ENCODE measurements around the gene UTP11. TPM values are rescaled to one million over a fixed set of nuclear protein-coding genes. Genes with fewer than 3 reads are reported as not detected.

Gene UTP11
- total RNA-seq, 1 donor from 2014 or later: 106 TPM

DNA sequence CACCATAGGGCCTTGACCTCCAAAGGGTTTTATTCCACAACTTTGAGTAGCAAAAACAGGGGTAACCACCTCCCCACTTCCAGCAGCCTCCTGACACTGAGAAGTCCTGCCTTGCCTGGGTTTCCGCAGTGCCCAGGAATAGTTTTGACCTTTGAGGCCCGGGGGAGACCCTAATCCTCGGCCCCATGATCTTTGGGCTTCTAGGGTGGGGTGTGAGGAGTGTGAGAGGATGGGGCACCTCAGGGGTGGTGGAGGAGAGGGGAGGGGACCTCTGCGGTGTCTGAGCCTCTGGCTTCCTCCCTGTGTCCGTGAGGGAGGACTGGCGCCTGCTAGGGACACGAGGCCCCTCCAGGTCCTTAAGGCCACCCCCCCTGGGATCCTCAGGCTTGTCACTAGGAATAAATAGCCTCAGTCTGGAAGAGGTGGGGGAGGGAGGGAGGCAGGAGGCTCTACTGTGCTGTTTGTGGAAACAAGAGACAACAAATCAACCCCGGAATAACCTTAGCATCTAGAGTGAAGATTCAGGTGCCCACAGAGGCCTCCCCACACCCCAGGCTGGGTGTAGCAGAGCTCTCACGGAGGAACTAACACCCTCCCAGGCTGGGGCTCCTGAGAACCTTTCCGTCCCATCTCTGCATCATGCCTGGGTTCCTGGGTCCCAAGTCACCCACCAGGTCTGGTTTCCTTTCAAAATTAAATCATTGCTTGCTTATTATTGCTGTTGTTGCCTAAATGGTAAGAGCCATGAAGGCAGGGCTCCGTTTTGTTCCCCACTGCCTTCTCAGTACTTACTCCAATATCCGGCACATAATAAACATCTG is 6.3 kb upstream of the UTP11 start:
- Mint-ChIP-seq H3K27ac (peak overlapping the region; percentile 63), H3K9me3 (no peaks in the 10 kb centered on the region), H3K4me3 (peak overlapping the region; percentile 72), H3K27me3 (ENCODE audit: insufficient read depth) (no peaks in the 10 kb centered on the region), H3K36me3 (ENCODE audit: low read depth) (peaks cover 5% of the 10 kb centered on the region), H3K4me1 (ENCODE audit: low read depth) (peaks cover 48% of the 10 kb centered on the region)
- DNase-seq (ENCODE audit: low spot score): no peak
- intact Hi-C loops (cut with micrococcal nuclease): loop anchor here (10.0 kb wide), 1 partner anchor 531 kb away; the partner anchor contains the start of gene ZC3H12A

DNA sequence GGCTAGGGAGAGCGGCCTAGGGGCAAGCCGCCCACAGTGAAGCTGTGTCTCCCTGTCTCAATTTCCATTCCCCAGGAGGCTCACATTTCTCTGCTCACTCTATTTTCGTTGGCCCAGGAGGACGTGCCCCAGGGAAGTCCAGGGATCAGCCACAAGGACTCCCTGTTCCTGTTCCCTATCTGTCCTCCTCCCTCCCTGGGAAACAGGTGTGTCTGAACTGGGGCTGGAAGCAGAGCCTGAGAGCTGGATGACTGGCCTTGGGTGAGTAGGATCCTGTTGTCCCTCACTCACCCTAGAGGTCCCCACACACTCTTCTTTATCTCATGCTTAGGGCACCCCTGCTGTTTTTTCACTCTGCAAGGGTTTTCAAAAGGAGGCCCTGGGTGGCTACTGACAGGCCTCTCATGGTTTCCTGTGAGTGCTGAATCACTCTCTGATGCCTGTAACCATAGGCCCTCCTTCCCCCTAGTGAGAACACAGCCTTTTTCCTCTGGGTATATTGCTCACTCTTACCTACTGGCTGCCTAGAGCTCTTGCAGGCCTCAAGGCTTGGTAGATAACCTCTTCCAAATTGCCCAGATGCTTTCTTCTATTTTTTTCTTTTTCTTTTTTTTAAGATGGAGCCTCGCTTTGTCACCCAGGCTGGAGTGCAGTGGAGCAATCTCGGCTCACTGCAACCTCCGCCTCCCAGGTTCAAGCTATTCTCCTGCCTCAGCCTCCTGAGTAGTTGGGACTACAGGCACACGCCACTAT is 3.3 kb upstream of the UTP11 start:
- Mint-ChIP-seq H3K4me3 (peak overlapping the region; percentile 59), H3K4me1 (ENCODE audit: low read depth) (peaks cover 47% of the 10 kb centered on the region), H3K9me3 (peaks cover 3% of the 10 kb centered on the region), H3K36me3 (ENCODE audit: low read depth) (peaks cover 16% of the 10 kb centered on the region), H3K27ac (peak overlapping the region; percentile 95), H3K27me3 (ENCODE audit: insufficient read depth) (no peaks in the 10 kb centered on the region)
- intact Hi-C loops (cut with micrococcal nuclease): loop anchor here (10.0 kb wide), 1 partner anchor 534 kb away; the partner anchor contains the start of gene ZC3H12A
- DNase-seq (ENCODE audit: low spot score): peak; percentile 44

DNA sequence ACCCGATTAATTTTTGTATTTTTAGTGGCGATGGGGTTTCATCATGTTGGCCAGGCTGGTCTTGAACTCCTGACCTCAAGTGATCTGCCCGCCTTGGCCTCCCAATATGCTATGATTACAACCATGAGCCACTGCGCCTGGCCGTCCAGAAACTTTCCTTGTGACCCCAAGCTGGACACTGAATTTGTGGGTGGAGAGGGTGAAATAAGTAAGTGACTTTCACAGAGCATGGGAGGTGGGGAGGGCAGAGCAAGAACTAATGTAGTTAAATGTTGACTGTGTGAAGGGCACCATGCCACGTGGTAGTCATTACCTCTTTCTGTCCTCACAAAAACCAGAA is 2.7 kb upstream of the UTP11 start:
- peaks cover 45% of the 10 kb centered on the region for H3K4me1 Mint-ChIP-seq (ENCODE audit: low read depth)
- no peak for DNase-seq (ENCODE audit: low spot score)
- intact Hi-C loops (cut with micrococcal nuclease): loop anchor here (10.0 kb wide), 2 partner anchors 145 to 535 kb away; partner anchors contain the start of gene ZC3H12A
- no peaks in the 10 kb centered on the region for H3K27me3 Mint-ChIP-seq (ENCODE audit: insufficient read depth)
- H3K9me3 Mint-ChIP-seq: peaks cover 3% of the 10 kb centered on the region
- H3K27ac Mint-ChIP-seq: peak overlapping the region; percentile 95
- peaks cover 12% of the 10 kb centered on the region for H3K36me3 Mint-ChIP-seq (ENCODE audit: low read depth)
- H3K4me3 Mint-ChIP-seq: no peak overlapping the region

DNA sequence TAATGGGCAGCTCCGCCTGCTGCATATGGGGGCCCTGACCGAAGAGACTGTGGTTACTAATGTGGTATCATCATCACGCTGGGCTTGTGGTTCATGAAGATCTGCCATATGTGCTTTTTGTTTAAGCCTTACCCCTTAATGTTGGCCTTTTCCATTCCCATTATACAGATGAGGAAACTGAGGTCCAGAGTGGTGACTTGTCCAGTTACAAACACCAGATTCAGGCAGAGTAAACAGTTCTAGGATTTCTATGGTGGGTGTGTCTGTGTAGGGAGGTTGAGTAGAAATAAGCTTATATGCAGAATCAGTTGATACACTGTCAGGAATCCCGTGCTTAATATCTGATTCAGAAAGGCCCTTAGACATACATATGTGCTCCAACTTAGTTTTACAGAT is 691 bp downstream of the UTP11 start:
- Mint-ChIP-seq H3K4me3 (peak overlapping the region; percentile 96), H3K36me3 (ENCODE audit: low read depth) (peaks cover 23% of the 10 kb centered on the region), H3K9me3 (peaks cover 3% of the 10 kb centered on the region), H3K27ac (peak overlapping the region; percentile 93), H3K4me1 (ENCODE audit: low read depth) (peaks cover 54% of the 10 kb centered on the region), H3K27me3 (ENCODE audit: insufficient read depth) (no peaks in the 10 kb centered on the region)
- intact Hi-C loops (cut with micrococcal nuclease): loop anchor here (1.0 to 10.0 kb wide), 2 partner anchors 9 to 148 kb away; no protein-coding TSS in a partner anchor
- no peak for DNase-seq (ENCODE audit: low spot score)

DNA sequence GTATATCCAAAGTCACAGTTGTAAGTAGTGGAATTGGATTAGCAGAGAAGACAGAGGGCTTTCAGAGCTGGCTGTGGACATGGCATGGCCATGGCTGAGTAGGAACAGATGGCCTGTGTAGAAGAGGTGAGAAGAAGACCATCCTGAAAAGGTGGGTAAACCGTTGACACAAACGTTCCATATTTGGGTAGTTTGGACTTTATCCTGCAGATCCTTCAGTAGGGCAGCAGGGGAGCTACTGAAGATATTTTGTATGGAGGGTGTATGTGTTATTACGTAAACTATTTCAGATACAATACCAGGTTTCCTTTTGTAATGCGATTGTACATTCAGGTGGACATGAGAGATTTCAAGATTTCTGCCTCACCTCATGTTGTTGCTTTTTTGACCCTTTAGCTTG is 1.6 kb downstream of the UTP11 start:
- H3K27me3 Mint-ChIP-seq (ENCODE audit: insufficient read depth): no peaks in the 10 kb centered on the region
- H3K9me3 Mint-ChIP-seq: peaks cover 3% of the 10 kb centered on the region
- H3K4me3 Mint-ChIP-seq: peak overlapping the region; percentile 96
- intact Hi-C loops (cut with micrococcal nuclease): loop anchor here (10.0 kb wide), 1 partner anchor 149 kb away; no protein-coding TSS in a partner anchor
- H3K4me1 Mint-ChIP-seq (ENCODE audit: low read depth): peaks cover 48% of the 10 kb centered on the region
- no peak for DNase-seq (ENCODE audit: low spot score)
- H3K36me3 Mint-ChIP-seq (ENCODE audit: low read depth): peaks cover 27% of the 10 kb centered on the region
- no peak overlapping the region for H3K27ac Mint-ChIP-seq

DNA sequence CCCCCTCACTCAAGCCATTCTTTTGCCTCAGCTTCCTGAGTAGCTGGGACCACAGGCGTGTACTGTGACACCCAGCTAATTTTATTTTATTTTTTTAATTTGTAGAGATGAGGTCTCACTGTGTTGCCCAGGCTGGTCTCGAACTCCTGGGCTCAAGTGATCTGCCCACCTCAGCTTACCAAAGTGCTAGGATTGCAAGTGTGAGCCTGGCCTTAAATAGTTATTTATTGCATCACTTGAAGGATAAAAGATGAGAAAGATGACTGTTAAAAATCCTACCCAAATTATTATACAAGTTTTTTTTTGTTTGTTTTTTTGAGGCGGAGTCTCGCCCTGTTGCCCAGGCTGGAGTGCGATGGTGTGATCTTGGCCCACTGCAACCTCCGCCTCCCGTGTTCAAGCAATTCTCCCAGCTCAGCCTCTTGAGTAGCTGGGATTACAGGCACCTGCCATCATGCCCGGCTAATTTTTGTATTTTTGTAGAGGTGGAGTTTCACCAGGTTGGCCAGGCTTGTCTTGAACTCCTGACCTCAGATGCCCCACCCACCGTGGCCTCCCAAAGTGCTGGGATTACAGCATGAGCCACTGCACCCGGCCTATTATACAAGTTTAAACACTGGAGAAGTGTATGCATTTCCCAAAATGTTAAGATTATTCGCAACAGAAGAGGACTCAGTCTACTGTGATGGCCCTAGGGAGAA is 2.3 kb downstream of the UTP11 start:
- H3K27me3 Mint-ChIP-seq (ENCODE audit: insufficient read depth): no peaks in the 10 kb centered on the region
- intact Hi-C loops (cut with micrococcal nuclease): loop anchor here (10.0 kb wide), 1 partner anchor 150 kb away; no protein-coding TSS in a partner anchor
- DNase-seq (ENCODE audit: low spot score): no peak
- no peak overlapping the region for H3K27ac Mint-ChIP-seq
- H3K4me3 Mint-ChIP-seq: peak overlapping the region; percentile 96
- peaks cover 28% of the 10 kb centered on the region for H3K36me3 Mint-ChIP-seq (ENCODE audit: low read depth)
- H3K4me1 Mint-ChIP-seq (ENCODE audit: low read depth): peaks cover 41% of the 10 kb centered on the region
- H3K9me3 Mint-ChIP-seq: peaks cover 3% of the 10 kb centered on the region

DNA sequence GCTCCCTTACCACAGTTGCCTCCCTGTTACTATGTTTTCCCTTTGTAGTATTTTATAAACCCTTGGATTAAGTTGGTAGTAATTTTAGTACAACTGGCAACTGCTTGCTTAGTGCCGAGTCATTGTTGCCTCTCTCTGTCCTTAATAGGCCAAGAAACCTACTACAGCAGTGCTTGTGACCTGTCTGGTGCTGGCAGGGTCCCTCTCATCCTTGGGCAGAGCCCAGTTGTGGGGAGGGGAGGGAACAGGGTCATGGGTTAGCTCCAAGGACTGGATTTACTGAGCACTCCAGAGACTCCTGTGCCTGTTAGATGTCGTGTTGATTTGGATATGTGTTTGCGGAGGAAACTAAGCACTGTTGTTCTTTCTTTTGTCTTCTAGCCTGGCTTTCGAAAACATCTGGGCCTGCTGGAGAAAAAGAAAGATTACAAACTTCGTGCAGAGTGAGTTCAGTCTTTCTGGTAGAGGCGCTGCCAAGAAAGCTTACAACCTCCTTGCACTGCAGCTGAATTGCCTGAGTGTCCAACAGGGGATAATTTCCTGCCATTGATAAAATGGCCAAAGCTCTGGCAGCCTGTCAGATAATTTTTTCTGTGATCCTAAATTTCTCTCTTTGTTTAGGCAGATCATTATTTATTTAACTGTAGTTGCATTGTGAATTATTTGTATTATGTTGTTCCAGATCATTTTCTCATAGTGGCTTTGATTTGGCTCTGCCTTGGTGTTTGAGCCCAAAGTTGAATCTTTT is 3.6 kb downstream of the UTP11 start:
- intact Hi-C loops (cut with micrococcal nuclease): loop anchor here (10.0 kb wide), 1 partner anchor 151 kb away; no protein-coding TSS in a partner anchor
- H3K27ac Mint-ChIP-seq: no peak overlapping the region

DNA sequence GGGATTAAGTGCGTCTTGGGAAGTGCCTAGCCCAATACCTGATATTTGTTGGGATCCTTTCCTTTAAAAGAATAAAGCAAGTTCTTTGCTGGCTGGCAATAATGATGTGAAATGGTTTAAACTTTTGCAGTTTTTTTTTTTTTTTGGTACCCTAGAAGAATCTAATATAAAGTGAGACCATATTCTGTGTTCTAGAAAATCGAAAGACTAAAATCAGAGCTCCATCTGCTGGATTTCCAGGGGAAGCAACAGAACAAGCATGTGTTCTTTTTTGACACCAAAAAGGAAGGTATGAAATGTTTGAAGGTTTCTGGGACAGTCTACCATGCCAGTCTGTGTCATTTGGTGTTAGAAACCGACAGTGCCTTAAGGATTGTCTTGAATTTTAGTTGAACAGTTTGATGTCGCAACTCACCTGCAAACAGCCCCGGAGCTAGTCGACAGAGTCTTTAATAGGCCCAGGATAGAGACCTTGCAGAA is 6.4 kb downstream of the UTP11 start:
- peak overlapping the region; percentile 40 for H3K27ac Mint-ChIP-seq
- no peaks in the 10 kb centered on the region for H3K9me3 Mint-ChIP-seq
- no peak overlapping the region for H3K4me3 Mint-ChIP-seq
- H3K4me1 Mint-ChIP-seq (ENCODE audit: low read depth): peaks cover 16% of the 10 kb centered on the region
- no peak for DNase-seq (ENCODE audit: low spot score)
- intact Hi-C loops (cut with micrococcal nuclease): loop anchor here (1.0 to 10.0 kb wide), 3 partner anchors 29 to 154 kb away; partner anchors contain the start of gene SF3A3
- H3K36me3 Mint-ChIP-seq (ENCODE audit: low read depth): peaks cover 40% of the 10 kb centered on the region
- no peaks in the 10 kb centered on the region for H3K27me3 Mint-ChIP-seq (ENCODE audit: insufficient read depth)

More for the DNA sequence above, 3.6 kb downstream of the UTP11 start:
- Mint-ChIP-seq H3K4me1 (ENCODE audit: low read depth) (peaks cover 32% of the 10 kb centered on the region), H3K36me3 (ENCODE audit: low read depth) (peaks cover 33% of the 10 kb centered on the region), H3K9me3 (peaks cover 3% of the 10 kb centered on the region), H3K27me3 (ENCODE audit: insufficient read depth) (no peaks in the 10 kb centered on the region), H3K4me3 (no peak overlapping the region)
- DNase-seq (ENCODE audit: low spot score): no peak

DNA sequence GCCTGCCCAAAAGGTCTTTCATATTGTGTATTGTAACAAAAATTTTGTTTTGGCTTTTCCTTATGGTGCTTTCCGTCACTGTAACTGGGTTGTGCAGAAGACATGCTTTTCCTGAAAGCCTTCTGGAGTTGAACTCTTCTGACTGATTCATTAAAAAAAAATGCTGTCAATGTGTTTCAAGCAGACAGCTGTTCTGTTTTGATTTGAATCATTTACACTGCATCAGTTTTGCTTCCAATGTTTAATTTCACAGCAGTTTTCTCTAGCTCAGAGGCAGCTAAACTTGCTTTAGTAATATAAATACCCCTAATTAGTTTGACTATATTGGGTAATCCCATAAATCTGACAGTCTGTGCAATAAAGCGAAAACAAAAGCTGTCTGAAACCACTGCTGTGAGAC is 7.9 kb downstream of the UTP11 start:
- Mint-ChIP-seq H3K27me3 (ENCODE audit: insufficient read depth) (no peaks in the 10 kb centered on the region), H3K27ac (no peak overlapping the region), H3K9me3 (no peaks in the 10 kb centered on the region), H3K36me3 (ENCODE audit: low read depth) (peaks cover 43% of the 10 kb centered on the region), H3K4me3 (no peak overlapping the region), H3K4me1 (ENCODE audit: low read depth) (peaks cover 10% of the 10 kb centered on the region)
- DNase-seq (ENCODE audit: low spot score): no peak
- intact Hi-C loops (cut with micrococcal nuclease): no loop called here

DNA sequence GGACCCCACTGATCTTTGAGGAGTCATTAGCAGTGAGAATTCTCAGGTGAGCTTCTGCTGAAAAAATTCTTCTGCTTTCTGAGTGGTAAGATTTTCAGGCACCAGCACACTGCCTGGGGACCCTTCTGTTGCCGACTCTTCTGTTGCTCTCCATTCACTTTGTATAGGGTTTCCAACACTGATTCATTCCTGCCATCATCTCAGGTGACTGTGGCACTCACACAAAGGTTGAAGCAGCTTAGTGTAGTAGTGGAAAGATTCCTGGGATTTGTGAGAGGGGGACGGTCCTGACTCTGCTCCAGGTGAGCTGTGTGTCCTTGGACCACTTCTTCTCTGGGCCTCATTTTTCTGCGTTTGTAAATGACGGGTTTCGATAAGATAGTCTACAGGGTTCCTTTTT is 9.4 kb downstream of the UTP11 start:
- Mint-ChIP-seq H3K4me1 (ENCODE audit: low read depth) (peaks cover 13% of the 10 kb centered on the region), H3K36me3 (ENCODE audit: low read depth) (peaks cover 48% of the 10 kb centered on the region), H3K4me3 (no peak overlapping the region), H3K9me3 (no peaks in the 10 kb centered on the region), H3K27ac (no peak overlapping the region), H3K27me3 (ENCODE audit: insufficient read depth) (no peaks in the 10 kb centered on the region)
- no peak for DNase-seq (ENCODE audit: low spot score)
- intact Hi-C loops (cut with micrococcal nuclease): no loop called here

DNA sequence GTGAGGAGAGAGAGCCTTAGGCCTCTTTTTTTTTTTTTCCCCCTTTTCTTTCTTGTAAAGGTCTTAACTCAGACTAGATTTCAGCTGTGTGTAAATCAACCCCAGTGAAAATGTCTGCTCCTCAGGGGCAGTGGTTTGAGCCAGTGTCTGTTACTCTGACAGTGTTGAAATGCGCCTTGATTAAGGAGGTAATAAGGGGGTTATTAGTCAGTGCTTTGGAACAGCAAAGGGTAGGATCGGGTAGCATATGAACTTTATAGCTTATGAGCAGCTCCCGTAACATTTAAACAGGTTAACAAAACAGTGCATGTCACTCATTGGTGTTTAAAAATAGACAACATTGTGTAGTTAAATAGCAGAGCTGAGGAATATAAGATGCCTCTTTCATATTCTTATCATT is 10.3 kb downstream of the UTP11 start:
- Mint-ChIP-seq H3K36me3 (ENCODE audit: low read depth) (peaks cover 47% of the 10 kb centered on the region), H3K4me1 (ENCODE audit: low read depth) (peaks cover 21% of the 10 kb centered on the region), H3K4me3 (no peak overlapping the region), H3K27ac (no peak overlapping the region), H3K9me3 (no peaks in the 10 kb centered on the region), H3K27me3 (ENCODE audit: insufficient read depth) (no peaks in the 10 kb centered on the region)
- no peak for DNase-seq (ENCODE audit: low spot score)
- intact Hi-C loops (cut with micrococcal nuclease): no loop called here

DNA sequence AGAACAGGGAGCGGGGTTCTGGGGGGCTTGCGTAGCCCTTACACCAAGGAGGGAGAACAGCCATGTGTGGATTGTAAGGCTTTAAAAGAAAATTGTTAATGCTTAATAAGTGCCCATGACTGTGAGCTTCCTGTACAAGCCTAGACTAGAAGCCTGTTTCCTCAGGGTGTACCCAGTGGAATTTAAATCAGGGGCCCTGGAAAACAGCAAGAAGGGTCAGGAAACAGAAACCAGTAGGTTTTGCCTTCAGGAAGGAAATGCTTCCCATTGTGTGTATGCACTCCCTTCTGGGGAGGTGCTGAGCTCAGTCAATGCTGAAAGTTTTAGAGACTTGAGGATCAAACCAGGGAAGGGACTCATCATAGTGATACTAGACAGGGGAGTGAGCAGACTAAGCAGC is 12.7 kb downstream of the UTP11 start:
- no peaks in the 10 kb centered on the region for H3K27me3 Mint-ChIP-seq (ENCODE audit: insufficient read depth)
- no peaks in the 10 kb centered on the region for H3K9me3 Mint-ChIP-seq
- H3K4me1 Mint-ChIP-seq (ENCODE audit: low read depth): peaks cover 46% of the 10 kb centered on the region
- no peak overlapping the region for H3K4me3 Mint-ChIP-seq
- peaks cover 43% of the 10 kb centered on the region for H3K36me3 Mint-ChIP-seq (ENCODE audit: low read depth)
- peak overlapping the region; percentile 11 for H3K27ac Mint-ChIP-seq
- DNase-seq (ENCODE audit: low spot score): no peak
- intact Hi-C loops (cut with micrococcal nuclease): loop anchor here (5.0 kb wide), 3 partner anchors 532 to 1002 kb away; partner anchors contain the start of gene NDUFS5

Data from activated T-helper 1 cell treated with anti-CD3 and anti-CD28 coated beads, Interleukin-12 subunit alpha, Interleukin-12 subunit beta, Interleukin-2, Interleukin-4 antibody, amounts not matched to agents 30 ng/mL and 10 ng/mL and 1 ng/mL, durations not matched to agents 14 hours and 24 hours and 36 hours (primary cell).